ENCODE measurements around the gene MYL5.

DNA sequence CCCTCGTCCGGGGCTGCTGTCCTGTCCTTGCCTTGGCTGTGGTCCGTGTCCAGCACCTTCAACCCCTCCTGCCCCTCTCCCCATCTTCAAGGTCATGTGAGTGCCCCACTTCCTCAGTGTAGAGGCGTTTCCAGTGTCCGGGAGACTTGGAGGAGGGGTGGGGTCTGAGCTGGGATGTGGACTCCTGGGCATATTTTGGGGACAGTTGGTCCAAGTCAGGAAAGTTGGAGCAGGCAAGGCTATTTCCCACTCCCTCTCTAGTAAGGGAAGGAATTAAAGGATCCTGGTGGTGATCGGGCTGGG, 34.2 kb downstream of the MYL5 start:
- TF ChIP-seq ZSCAN29 (CRISPR knock-in tag; conservative IDR thresholded peaks at IDR 0.05) (no peak), PHB2 (IDR thresholded peaks at IDR 0.05; ENCODE audit: partially characterized antibody) (no peak), ATAD3A (CRISPR knock-in tag; IDR thresholded peaks at IDR 0.05) (no peak)
- TF ChIP-seq, protein P1, sequence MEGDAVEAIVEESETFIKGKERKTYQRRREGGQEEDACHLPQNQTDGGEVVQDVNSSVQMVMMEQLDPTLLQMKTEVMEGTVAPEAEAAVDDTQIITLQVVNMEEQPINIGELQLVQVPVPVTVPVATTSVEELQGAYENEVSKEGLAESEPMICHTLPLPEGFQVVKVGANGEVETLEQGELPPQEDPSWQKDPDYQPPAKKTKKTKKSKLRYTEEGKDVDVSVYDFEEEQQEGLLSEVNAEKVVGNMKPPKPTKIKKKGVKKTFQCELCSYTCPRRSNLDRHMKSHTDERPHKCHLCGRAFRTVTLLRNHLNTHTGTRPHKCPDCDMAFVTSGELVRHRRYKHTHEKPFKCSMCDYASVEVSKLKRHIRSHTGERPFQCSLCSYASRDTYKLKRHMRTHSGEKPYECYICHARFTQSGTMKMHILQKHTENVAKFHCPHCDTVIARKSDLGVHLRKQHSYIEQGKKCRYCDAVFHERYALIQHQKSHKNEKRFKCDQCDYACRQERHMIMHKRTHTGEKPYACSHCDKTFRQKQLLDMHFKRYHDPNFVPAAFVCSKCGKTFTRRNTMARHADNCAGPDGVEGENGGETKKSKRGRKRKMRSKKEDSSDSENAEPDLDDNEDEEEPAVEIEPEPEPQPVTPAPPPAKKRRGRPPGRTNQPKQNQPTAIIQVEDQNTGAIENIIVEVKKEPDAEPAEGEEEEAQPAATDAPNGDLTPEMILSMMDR (CRISPR knock-in tag; IDR thresholded peaks at IDR 0.05), result no peak
